ENCODE data around the gene KCNMB3.

DNA sequence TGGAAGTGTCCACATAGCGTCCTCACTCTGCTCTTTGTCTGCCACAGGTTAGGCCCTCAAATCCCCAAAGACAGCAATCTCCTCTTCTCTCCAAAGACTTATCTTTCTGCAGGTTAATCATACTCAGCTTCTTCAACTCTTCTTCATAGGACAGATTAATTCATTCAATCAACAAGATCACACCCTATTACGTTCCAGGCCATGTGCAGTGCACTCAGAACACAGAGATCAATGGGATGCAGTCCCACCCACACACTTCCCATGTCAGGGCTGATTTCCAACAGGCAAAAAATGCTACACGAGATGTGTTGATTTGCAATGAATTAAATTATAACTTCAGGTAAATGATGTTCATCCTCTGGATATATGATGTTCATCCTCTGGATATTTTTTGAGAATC is 38.4 kb upstream of the KCNMB3 start:
- TF ChIP-seq POLR2A (IDR thresholded peaks at IDR 0.05) (no peak), POLR2AphosphoS5 (IDR thresholded peaks at IDR 0.05) (no peak)
- TF ChIP-seq, protein P1, sequence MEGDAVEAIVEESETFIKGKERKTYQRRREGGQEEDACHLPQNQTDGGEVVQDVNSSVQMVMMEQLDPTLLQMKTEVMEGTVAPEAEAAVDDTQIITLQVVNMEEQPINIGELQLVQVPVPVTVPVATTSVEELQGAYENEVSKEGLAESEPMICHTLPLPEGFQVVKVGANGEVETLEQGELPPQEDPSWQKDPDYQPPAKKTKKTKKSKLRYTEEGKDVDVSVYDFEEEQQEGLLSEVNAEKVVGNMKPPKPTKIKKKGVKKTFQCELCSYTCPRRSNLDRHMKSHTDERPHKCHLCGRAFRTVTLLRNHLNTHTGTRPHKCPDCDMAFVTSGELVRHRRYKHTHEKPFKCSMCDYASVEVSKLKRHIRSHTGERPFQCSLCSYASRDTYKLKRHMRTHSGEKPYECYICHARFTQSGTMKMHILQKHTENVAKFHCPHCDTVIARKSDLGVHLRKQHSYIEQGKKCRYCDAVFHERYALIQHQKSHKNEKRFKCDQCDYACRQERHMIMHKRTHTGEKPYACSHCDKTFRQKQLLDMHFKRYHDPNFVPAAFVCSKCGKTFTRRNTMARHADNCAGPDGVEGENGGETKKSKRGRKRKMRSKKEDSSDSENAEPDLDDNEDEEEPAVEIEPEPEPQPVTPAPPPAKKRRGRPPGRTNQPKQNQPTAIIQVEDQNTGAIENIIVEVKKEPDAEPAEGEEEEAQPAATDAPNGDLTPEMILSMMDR (IDR thresholded peaks at IDR 0.05): no peak
